Vagina (tissue), 2 donors: ENCODE measurements around the gene DNAAF1.

Experiments
- CTCF ChIP-seq, 3 experiments: fragments of 450-650 bp in 2 of 3; fragments of 200-600 bp in 1 of 3; sonication (generic) in 1 of 3; IDR thresholded peaks; one replicate each; pipeline ENCODE4 v1.5.1; 2017 to 2019; ENCODE audit warnings: antibody characterized with exemption in 3 of 3, mild to moderate bottlenecking in 2 of 3, moderate library complexity in 2 of 3
- POLR2A ChIP-seq, 2 donors: fragments of 450-650 bp; IDR thresholded peaks; one replicate each; pipeline ENCODE4 v1.6.1; 2017; ENCODE audit warnings: antibody characterized with exemption in 2 of 2, mild to moderate bottlenecking in 2 of 2, moderate library complexity in 2 of 2
- POLR2AphosphoS5 ChIP-seq, 2 donors: sonication (generic); formaldehyde crosslinking; IDR thresholded peaks; one replicate each; pipeline ENCODE4 v1.9.0; 2017; ENCODE audit warnings: antibody characterized with exemption in 2 of 2, mild to moderate bottlenecking in 2 of 2, low read depth in 1 of 2; ENCODE audit not compliant: insufficient read depth in 1 of 2

- TF ChIP-seq CTCF (IDR thresholded peaks at IDR 0.05) = no peak
- no peak for TF ChIP-seq POLR2A (IDR thresholded peaks at IDR 0.05)
- no peak for TF ChIP-seq POLR2AphosphoS5 (IDR thresholded peaks at IDR 0.05; ENCODE audit: insufficient read depth in 1 of 2, low read depth in 1 of 2)
Measured at GRCh38 chr16:84095466-84095865, 49.6 kb upstream of the DNAAF1 start.
